ENCODE measurements around the gene CST6.
"Not testable (repeated sequence)": the region's sequence is repeated elsewhere in the genome, so short reads cannot be mapped to it uniquely, and the experiment has no call there.

Gene CST6

DNA sequence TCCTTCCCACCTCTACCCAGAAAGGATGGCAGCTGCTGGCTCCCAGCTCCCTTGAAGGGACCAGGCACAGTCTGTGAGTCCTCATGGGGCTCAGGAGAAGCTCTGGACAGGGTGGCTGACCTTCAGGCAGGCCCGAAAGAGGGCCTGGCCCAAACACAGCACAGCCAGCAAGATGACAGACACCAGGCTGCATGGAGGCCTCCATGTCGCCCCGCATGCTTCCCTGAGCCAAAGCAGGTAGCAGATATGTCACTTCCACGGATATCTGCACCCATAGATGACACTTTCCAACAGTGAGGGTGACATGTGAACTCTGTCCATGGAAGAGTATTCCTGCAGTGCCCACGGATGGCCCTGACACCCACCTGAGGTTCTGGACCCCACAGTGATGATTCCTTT, 28.2 kb upstream of the CST6 start:
- no peak for DNase-seq (ENCODE audit: low spot score)

GRCh38 chr11:65987336-65987735, 24.5 kb upstream of the CST6 start:
- no peak for DNase-seq (ENCODE audit: low spot score)

- peak; percentile 97 for DNase-seq (ENCODE audit: low spot score)
Observed at GRCh38 chr11:65988791-65989592, 22.8 kb upstream of the CST6 start.

- no peak for DNase-seq (ENCODE audit: low spot score)
Observed at GRCh38 chr11:65992056-65992455, 19.8 kb upstream of the CST6 start.

DNA sequence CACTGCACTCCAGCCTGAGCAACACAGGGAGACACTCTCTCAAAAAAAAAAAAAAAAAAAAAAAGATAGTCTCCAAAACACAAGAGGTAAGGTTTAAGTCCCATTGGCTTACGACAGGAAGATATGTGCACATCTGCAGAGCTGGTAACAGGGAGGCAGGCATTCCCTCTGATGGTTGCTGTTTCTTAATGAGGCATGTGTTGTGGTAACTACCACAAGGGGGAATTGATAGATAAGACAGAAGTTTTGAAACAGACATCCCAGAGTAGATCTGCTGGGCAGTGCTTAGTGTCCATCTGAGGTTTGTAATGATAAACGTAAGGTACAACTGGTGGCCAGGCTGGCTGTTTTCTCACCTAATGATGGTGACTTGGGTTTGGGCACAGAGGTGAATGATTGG, 14.5 kb upstream of the CST6 start:
- no peak for DNase-seq (ENCODE audit: low spot score)

GRCh38 chr11:66001942-66002647, 9.7 kb upstream of the CST6 start, which contains the start of the genes BANF1 and EIF1AD:
BANF1 (plus strand) TSS chr11:66002503; CDS start chr11:66003251, 748 bp downstream.
EIF1AD (minus strand) TSS chr11:66002157; CDS start chr11:66000389, 1,768 bp downstream.
- DNase-seq (ENCODE audit: low spot score): peak; percentile 96

GRCh38 chr11:66002648-66003225, 9.1 kb upstream of the CST6 start:
- no peak for DNase-seq (ENCODE audit: low spot score)

GRCh38 chr11:66003291-66003690, 8.5 kb upstream of the CST6 start:
- no peak for DNase-seq (ENCODE audit: low spot score)

GRCh38 chr11:66004186-66004585, 7.6 kb upstream of the CST6 start:
- no peak for DNase-seq (ENCODE audit: low spot score)

GRCh38 chr11:66006134-66006890, 5.5 kb upstream of the CST6 start:
- DNase-seq (ENCODE audit: low spot score): no peak

GRCh38 chr11:66006891-66007176, 5.0 kb upstream of the CST6 start:
- DNase-seq (ENCODE audit: low spot score): no peak

DNA sequence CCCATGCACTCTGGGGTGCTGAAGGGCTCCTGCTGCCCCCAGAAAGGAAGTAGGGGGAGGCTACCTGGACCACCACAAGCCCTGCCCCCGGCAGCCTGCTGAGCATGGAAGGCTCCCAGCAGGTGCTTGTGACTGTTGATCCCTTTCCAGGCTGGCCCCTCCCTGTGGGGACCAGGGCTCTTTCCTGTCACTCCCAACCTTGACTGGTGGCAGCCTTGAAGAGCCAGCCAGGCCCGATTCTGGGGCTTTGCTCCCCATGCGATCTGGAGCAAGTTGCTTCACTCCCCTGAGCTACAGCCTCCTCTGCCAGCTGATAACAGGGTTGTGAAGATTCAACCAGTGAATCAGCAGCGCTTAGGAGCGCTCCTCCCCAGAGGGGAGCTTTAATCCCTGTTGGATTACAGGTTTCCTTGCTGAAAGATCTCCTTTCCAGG, 4.6 kb upstream of the CST6 start:
- no peak for DNase-seq (ENCODE audit: low spot score)

GRCh38 chr11:66008095-66008467, 3.7 kb upstream of the CST6 start:
- no peak for DNase-seq (ENCODE audit: low spot score)

GRCh38 chr11:66008468-66009101, 3.2 kb upstream of the CST6 start:
- DNase-seq (ENCODE audit: low spot score): no peak

GRCh38 chr11:66010036-66010435, 1.8 kb upstream of the CST6 start:
- DNase-seq (ENCODE audit: low spot score): not testable (repeated sequence)

DNA sequence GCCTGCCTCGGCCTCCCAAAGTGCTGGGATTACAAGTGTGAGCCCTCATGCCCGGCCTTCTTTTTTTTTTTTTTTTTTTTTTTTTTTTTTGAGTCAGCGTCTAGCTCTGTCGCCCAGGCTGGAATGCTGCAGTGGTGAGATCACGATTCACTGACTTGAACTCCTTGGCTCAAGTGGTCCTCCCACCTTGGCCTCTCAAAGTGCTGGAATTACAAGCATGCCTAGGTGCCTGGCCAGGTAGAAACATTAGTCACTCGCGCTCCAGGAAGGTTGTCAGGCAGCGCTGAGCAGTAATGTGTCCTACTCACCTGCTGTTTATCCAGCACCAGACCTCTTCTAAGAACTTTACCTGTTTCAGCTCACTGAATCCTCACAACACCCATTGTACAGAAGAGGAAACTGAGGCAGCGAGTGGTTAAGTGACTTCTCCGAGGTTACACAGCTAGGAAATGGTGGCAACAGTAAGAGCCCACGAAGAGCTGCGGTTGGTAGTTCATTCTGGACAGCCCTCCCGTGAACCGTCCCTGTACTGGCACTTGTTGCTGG, 496 bp upstream of the CST6 start:
- DNase-seq (ENCODE audit: low spot score): no peak

GRCh38 chr11:66012371-66012945, 650 bp downstream of the CST6 start:
- DNase-seq (ENCODE audit: low spot score): no peak

DNA sequence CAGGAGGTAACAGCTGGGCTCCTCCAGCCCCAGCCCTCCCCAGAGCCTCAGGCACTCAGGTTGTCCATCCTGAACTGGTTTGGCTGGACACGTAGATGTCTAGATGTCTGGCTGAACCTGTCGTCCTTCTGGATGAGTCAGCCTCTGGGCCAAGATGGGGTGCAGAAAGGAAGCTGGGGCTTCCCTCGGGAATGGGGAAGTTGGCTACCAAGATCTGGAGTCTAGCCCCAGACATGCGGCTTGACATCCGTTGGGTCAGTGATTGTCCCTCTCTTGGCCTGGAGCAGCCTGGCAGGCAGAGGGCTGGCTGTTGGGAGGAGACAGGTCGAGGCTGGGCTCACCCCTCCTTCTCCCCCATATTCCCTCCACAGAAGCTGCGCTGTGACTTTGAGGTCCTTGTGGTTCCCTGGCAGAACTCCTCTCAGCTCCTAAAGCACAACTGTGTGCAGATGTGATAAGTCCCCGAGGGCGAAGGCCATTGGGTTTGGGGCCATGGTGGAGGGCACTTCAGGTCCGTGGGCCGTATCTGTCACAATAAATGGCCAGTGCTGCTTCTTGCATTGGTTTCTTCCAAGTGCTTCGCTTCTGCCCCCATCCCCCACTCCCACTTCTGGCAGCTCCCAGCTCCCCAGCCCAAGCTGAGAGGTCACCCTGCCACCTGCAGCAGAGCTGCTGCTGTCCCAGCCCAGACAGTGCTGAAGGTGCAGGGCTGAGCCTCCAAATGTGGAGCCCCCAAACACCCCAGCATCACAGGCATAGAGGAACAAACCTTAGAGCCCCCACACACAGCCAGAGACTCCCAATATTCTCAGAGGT, 1.3 kb downstream of the CST6 start:
- DNase-seq (ENCODE audit: low spot score): no peak

DNA sequence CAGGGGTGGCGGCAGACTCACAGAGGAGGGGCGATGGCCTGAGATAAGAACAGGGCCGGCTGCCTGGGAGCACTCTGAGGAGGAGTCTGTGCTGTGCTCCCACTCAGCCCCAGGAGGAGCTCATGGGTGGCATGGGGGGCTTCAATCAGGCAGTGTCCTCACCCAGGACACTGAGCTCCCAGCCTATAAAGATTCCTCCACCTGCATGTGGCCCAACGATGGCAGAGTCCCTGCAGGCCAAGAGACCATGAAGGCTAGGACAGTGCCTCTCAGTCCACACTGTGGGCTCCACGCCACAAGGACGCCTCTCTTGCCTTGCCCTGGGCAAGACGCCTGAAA, 1.9 kb downstream of the CST6 start:
- no peak for DNase-seq (ENCODE audit: low spot score)

DNA sequence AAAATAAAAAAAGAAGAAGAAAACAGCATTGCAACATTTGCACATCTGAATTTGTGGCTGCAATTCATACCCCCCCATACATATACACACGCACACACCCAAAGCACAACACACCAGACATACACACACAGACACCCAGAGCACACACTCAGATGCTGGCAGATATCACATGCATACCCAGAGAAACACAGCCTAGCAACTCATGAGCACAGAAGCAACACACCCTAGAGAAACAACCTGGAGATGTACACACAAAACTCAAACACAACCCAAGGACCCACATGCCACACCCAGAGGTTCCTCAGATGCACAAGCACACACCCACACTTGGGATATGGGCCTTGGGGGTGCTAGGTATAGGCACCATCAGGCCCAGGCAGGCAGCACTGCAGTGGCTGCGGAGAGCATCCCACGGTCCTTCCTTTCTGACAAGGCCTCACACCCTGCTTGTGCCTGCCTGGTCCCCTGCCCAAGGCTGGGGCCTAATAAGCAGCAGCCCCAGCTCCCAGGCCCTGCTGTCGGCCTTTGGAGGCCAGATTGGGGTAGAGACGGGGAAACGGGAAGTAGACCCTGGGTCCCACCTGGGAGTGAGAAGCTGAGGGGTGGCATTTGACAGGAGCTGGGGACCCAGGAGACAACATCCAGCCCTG, 3.1 kb downstream of the CST6 start:
- DNase-seq (ENCODE audit: low spot score): no peak
